Neural progenitor cell (in vitro differentiated cells): ENCODE results near the gene KIAA1549. TPM values are rescaled to one million over a fixed set of nuclear protein-coding genes. Genes with fewer than 3 reads are reported as not detected.

Experiments
- DNase-seq: peaks from one replicate; pipeline ENCODE4 v3.0.0-alpha.2; 2016; ENCODE audit warnings: low spot score
- H2AFZ ChIP-seq: fragments of 200-600 bp; sonication (generic); replicated peaks from 2 replicates; pipeline ENCODE4 v1.6.1; 2016; ENCODE audit warnings: antibody characterized with exemption
- H3F3A ChIP-seq: fragments of 200-600 bp; sonication (generic); 2 replicates; pipeline ENCODE4 v1.6.1; 2016; ENCODE audit warnings: antibody characterized with exemption, low read depth
- H3K27ac ChIP-seq: fragments of 200-600 bp; sonication (generic); 2 replicates; pipeline ENCODE4 v1.5.1; 2016; ENCODE audit warnings: mild to moderate bottlenecking
- H3K27me3 ChIP-seq: fragments of 200-600 bp; sonication (generic); 2 replicates; pipeline ENCODE4 v1.6.1; 2016; ENCODE audit warnings: mild to moderate bottlenecking, moderate library complexity
- H3K36me3 ChIP-seq: fragments of 200-600 bp; sonication (generic); 2 replicates; pipeline ENCODE4 v1.5.1; 2016
- H3K4me1 ChIP-seq: fragments of 200-600 bp; sonication (generic); 2 replicates; pipeline ENCODE4 v1.6.1; 2016; ENCODE audit warnings: mixed run types
- H3K4me2 ChIP-seq: fragments of 200-600 bp; sonication (generic); 2 replicates; pipeline ENCODE4 v1.6.1; 2016
- H3K4me3 ChIP-seq: fragments of 200-600 bp; sonication (generic); 2 replicates; pipeline ENCODE4 v1.5.1; 2016
- H3K79me2 ChIP-seq: fragments of 200-600 bp; sonication (generic); 2 replicates; pipeline ENCODE4 v1.6.1; 2016; ENCODE audit warnings: low read depth
- H3K9ac ChIP-seq: fragments of 200-600 bp; sonication (generic); 2 replicates; pipeline ENCODE4 v1.6.1; 2016
- H3K9me3 ChIP-seq: fragments of 200-600 bp; sonication (generic); 2 replicates; pipeline ENCODE4 v1.5.1; 2016; ENCODE audit warnings: low read depth
- H4K20me1 ChIP-seq: fragments of 200-600 bp; sonication (generic); 2 replicates; pipeline ENCODE4 v1.6.1; 2016; ENCODE audit warnings: low read depth
- H3K27ac Mint-ChIP-seq: 3 replicates; pipeline ENCODE4 v1.8.0; 2021; ENCODE audit warnings: mixed read lengths
- H3K27me3 Mint-ChIP-seq: 2 replicates; pipeline ENCODE4 v1.8.0; 2022; ENCODE audit warnings: low read depth, mild to moderate bottlenecking, inconsistent platforms, moderate library complexity, mixed read lengths; ENCODE audit not compliant: insufficient read depth
- H3K36me3 Mint-ChIP-seq: 3 replicates; pipeline ENCODE4 v1.8.0; 2021; ENCODE audit warnings: mixed read lengths
- H3K4me1 Mint-ChIP-seq: 3 replicates; pipeline ENCODE4 v1.8.0; 2021; ENCODE audit warnings: mixed read lengths
- H3K4me3 Mint-ChIP-seq: 3 replicates; pipeline ENCODE4 v1.8.0; 2021; ENCODE audit warnings: mild to moderate bottlenecking, moderate library complexity, mixed read lengths
- H3K9me3 Mint-ChIP-seq: 3 replicates; pipeline ENCODE4 v1.8.0; 2020; ENCODE audit warnings: mixed read lengths
- EZH2 ChIP-seq: fragments of 200-600 bp; sonication (generic); IDR thresholded peaks from 2 replicates; pipeline ENCODE4 v1.6.1; 2017; ENCODE audit warnings: antibody characterized with exemption, mild to moderate bottlenecking, moderate library complexity
- EZH2phosphoT487 ChIP-seq: fragments of 200-600 bp; sonication (generic); IDR thresholded peaks from 2 replicates; pipeline ENCODE4 v1.6.1; 2017; ENCODE audit warnings: antibody characterized with exemption
- total RNA-seq: library from RNA; depleted of rRNA; stranded (reverse); fragments of >200 nt; gene quantifications from 2 replicates; pipeline ENCODE4 v1.2.3, GENCODE V29; 2015; ENCODE audit warnings: low replicate concordance
- TF ChIP-seq, protein P1 (sequence below): fragments of 200-600 bp; sonication (generic); IDR thresholded peaks from 2 replicates; pipeline ENCODE4 v1.5.1; 2017; ENCODE audit warnings: antibody characterized with exemption, mild to moderate bottlenecking

KIAA1549 gene
- total RNA-seq, 1 donor from 2014 or later: 4.8 TPM

DNA sequence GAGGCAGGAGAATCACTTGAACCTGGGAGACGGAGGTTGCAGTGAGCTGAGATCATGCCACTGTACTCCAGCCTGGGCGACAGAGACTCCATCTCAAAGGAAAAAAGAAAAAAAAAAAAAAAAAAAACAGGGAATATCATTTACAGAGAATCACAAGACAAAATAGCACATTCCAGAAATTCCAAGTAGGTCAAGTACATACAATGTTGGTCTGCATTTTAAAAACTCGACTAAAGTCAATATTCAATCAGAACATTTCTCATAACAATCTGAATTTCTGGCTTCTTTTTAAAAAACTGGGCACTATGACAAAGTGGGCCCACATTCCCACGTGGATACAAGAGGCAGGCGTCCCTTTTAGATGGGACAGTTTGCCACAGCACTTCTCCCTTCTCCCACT lies 41.9 kb upstream of the KIAA1549 start:
- Mint-ChIP-seq H3K36me3 (no peaks in the 10 kb centered on the region), H3K27ac (no peak overlapping the region)
- no peak overlapping the region for H3K4me3 ChIP-seq

DNA sequence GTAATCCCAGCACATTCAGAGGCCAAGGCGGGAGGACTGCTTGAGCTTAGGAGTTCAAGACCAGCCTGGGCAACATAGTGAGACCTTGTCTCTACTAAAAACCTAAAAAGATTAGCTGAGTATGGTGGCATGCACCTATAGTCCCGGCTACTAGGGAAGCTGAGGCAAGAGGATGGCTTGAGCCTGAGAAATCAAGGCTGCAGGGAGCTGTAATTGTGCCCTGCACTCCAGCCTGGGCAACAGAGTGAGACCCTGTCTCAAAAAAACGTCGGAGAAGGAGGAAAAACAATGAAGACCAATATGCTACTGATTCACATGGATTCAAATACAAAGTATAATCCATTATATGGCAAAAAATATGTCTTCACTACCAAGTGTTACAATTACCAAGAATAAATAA lies 41.1 kb upstream of the KIAA1549 start:
- H3K4me3 Mint-ChIP-seq: no peak overlapping the region
- H3K9me3 ChIP-seq: no peaks in the 10 kb centered on the region
- H3K4me3 ChIP-seq: no peak overlapping the region
- TF ChIP-seq, protein P1, sequence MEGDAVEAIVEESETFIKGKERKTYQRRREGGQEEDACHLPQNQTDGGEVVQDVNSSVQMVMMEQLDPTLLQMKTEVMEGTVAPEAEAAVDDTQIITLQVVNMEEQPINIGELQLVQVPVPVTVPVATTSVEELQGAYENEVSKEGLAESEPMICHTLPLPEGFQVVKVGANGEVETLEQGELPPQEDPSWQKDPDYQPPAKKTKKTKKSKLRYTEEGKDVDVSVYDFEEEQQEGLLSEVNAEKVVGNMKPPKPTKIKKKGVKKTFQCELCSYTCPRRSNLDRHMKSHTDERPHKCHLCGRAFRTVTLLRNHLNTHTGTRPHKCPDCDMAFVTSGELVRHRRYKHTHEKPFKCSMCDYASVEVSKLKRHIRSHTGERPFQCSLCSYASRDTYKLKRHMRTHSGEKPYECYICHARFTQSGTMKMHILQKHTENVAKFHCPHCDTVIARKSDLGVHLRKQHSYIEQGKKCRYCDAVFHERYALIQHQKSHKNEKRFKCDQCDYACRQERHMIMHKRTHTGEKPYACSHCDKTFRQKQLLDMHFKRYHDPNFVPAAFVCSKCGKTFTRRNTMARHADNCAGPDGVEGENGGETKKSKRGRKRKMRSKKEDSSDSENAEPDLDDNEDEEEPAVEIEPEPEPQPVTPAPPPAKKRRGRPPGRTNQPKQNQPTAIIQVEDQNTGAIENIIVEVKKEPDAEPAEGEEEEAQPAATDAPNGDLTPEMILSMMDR: no peak
- no peak for TF ChIP-seq EZH2phosphoT487
- TF ChIP-seq EZH2: no peak
- H3F3A ChIP-seq: peaks cover 9% of the 10 kb centered on the region
- H3K79me2 ChIP-seq: no peaks in the 10 kb centered on the region
- no peaks in the 10 kb centered on the region for H4K20me1 ChIP-seq
- DNase-seq: no peak
- H3K27ac ChIP-seq: no peak overlapping the region
- peaks cover 6% of the 10 kb centered on the region for H3K27me3 Mint-ChIP-seq
- no peaks in the 10 kb centered on the region for H3K27me3 ChIP-seq
- H3K27ac Mint-ChIP-seq: no peak overlapping the region
- no peak overlapping the region for H3K9ac ChIP-seq
- H3K9me3 Mint-ChIP-seq: no peaks in the 10 kb centered on the region
- peaks cover 4% of the 10 kb centered on the region for H3K4me1 ChIP-seq
- H3K36me3 ChIP-seq: peaks cover 3% of the 10 kb centered on the region
- no peak overlapping the region for H2AFZ ChIP-seq
- H3K4me2 ChIP-seq: no peak overlapping the region
- peaks cover 16% of the 10 kb centered on the region for H3K4me1 Mint-ChIP-seq
- no peaks in the 10 kb centered on the region for H3K36me3 Mint-ChIP-seq

More for the DNA sequence above, 41.9 kb upstream of the KIAA1549 start:
- Mint-ChIP-seq H3K4me3 (no peak overlapping the region), H3K4me1 (peaks cover 10% of the 10 kb centered on the region), H3K9me3 (no peaks in the 10 kb centered on the region), H3K27me3 (peaks cover 4% of the 10 kb centered on the region)
- Histone ChIP-seq H3K9ac (no peak overlapping the region), H3K36me3 (peaks cover 3% of the 10 kb centered on the region), H3K4me1 (peaks cover 4% of the 10 kb centered on the region), H3K9me3 (no peaks in the 10 kb centered on the region), H3K4me2 (no peak overlapping the region), H2AFZ (no peak overlapping the region), H3F3A (peaks cover 6% of the 10 kb centered on the region), H3K27me3 (no peaks in the 10 kb centered on the region), H4K20me1 (no peaks in the 10 kb centered on the region), H3K79me2 (no peaks in the 10 kb centered on the region), H3K27ac (no peak overlapping the region)
- DNase-seq: no peak
- TF ChIP-seq, protein P1: no peak
- no peak for TF ChIP-seq EZH2phosphoT487
- TF ChIP-seq EZH2: no peak

DNA sequence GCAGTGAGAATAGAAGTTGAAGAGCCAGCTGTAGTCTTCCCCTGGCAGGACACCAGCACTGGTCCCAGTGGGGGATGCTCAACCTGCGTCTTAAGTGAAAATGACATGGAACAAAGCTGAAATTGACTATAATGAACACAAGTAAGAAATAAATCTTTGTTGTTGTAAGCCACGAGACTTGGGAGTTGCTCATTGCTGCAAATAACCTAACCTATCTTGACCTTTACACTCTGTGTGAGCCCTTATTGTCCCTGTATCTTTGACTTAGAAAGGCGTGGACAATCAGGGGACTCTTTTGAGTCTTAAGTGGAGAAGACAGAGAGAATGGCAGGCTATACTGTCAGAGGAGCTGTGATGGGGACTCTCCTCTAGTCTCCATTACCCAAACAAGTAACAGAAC lies 37.7 kb upstream of the KIAA1549 start:
- H3K36me3 ChIP-seq: peaks cover 3% of the 10 kb centered on the region
- no peak overlapping the region for H3K4me3 Mint-ChIP-seq
- no peak for DNase-seq
- peaks cover 9% of the 10 kb centered on the region for H3F3A ChIP-seq
- H2AFZ ChIP-seq: no peak overlapping the region
- H3K27ac Mint-ChIP-seq: no peak overlapping the region
- H4K20me1 ChIP-seq: no peaks in the 10 kb centered on the region
- no peak overlapping the region for H3K27ac ChIP-seq
- no peaks in the 10 kb centered on the region for H3K79me2 ChIP-seq
- peaks cover 8% of the 10 kb centered on the region for H3K27me3 ChIP-seq
- H3K4me2 ChIP-seq: no peak overlapping the region
- H3K4me1 Mint-ChIP-seq: peaks cover 20% of the 10 kb centered on the region
- no peak overlapping the region for H3K4me3 ChIP-seq
- peaks cover 8% of the 10 kb centered on the region for H3K27me3 Mint-ChIP-seq
- H3K9me3 ChIP-seq: no peaks in the 10 kb centered on the region
- no peak for TF ChIP-seq EZH2
- TF ChIP-seq, protein P1: no peak
- no peak for TF ChIP-seq EZH2phosphoT487
- H3K9ac ChIP-seq: no peak overlapping the region
- peaks cover 2% of the 10 kb centered on the region for H3K9me3 Mint-ChIP-seq
- H3K36me3 Mint-ChIP-seq: no peaks in the 10 kb centered on the region
- H3K4me1 ChIP-seq: peaks cover 4% of the 10 kb centered on the region
